NCI-H1694 treated with DMSO at 0.1 percent for 48 hours (cell line): ENCODE results near the gene PTPRB.

Experiments
- DNase-seq: peaks from one replicate; lab custom pipeline; 2025; lab: John Stamatoyannopoulos, UW

PTPRB gene

DNA sequence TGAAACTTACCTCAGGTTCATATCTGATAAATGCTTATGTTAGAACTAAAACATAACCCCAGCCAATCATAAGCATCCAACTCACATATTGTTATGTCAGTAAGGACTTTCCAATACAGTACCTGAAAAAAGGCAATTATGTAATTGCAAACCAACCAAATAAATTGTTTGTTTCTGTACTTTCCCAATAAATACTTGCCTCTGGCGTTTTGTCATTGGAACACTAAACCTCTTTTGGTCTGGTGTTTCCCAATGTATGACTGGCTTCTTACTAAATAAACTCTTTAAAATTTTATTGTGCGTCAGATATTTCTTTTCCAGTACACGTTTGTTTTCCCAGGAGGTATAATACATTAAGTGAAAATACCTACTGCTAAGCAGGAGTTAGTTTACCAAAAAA, 6.7 kb upstream of the PTPRB start:
- no peak for DNase-seq

DNA sequence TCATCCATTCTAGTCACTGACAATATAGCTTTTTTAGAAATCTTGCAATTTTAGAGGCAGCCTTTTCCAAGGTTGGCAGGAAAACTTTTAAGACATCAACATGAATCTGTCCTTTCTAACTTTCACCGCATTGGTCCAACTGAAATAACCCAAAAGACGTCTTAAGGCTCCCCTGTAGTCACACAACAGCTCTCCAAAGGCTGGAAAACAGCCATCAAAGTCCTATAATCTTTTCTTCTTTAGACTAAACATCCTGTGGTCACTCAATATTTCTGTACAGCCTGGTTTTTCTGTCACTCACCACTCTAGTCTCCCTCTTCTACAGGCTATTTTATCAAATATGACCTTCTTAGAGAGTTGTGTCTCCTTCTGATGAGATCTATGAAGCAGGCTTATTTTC, 4.5 kb upstream of the PTPRB start:
- DNase-seq = no peak

DNA sequence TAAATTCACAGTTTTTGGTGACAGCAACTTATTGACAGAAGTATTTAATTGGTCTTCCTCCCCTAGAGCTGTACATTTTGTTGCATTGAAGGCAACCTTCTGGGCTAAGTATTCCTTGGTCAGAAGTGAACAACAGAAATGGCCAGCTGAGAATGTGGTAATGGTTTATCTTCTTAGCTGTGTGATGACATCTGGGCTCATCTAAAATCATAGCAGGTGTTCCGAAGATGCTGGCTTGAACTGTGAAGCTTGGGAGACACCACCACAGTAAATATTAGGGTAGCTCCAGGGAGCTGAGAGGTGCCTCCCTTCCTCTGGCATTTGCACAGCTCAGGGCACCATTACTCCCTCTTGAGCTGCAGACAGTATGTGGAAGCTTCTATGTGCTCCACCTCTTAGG, 3.7 kb upstream of the PTPRB start:
- DNase-seq = no peak

DNA sequence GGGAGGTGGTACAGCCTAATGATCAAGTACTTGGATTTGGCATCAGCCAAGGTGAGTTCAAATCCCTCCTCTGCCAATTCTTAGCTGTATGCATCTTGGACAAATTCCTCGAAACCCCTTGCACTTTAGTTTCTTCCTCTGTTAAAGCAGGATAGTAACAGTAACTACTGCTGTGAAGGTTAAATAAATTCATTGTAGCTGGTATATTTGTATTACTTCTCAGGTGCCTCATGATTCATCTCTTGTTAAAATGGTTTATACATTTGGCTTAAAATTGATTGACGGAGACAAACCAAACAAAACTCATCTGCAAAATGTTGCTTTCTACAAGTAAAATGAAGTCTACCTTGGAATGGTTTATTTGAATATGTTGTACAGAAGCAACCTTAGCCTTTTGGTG, 2.3 kb upstream of the PTPRB start:
- DNase-seq = no peak

DNA sequence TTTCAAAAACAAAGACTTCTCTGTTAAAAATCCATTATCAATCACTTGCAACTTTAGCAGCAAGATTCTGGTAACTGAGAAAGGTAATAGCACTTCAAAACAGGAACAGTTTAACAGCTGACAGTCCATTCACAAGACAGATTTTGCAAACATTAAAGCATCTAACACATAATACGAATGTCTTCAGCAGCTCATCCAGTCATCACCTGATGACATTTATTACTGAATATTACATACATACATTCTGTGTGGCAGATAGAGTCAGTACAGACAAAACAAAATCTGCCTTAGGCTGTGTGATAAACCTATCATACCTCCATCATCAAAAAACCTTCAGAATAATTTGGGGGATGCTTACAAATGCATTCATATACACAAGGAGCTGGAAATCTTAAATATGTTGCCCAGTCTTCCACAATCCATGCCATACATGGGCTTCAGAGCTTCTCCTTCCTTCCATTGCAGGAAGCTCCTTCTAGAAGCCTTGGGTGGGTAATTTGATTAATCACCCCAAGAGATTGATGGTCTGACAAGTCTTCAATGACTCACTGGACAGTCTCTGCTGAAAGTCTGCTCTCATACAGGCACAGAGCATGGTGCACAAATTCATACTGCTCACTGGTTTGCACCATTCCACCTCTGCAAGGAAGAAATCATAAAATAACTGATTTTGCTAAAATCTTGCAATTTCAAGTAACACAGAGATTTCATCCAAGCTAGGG, 1.6 kb upstream of the PTPRB start:
- DNase-seq = no peak

DNA sequence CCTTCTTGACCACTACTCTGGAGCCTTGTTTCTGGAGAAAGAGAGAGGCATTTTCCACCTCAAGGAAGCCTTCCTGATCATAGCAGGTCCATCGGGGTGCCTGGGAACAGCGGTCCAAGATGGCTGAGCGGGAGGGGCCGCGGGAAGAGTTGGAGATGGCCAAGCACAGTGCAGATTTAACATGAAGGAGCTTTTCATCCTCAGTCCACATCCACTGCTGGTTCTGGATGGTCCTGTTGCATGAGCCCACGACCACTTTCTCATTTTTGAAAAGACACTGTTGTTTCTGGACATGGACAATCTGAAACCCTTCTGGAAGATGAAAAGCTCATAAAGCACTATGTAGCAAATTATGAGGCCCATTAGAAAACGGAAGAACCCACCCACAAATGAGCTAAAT, 1.5 kb downstream of the PTPRB start:
- DNase-seq = no peak

DNA sequence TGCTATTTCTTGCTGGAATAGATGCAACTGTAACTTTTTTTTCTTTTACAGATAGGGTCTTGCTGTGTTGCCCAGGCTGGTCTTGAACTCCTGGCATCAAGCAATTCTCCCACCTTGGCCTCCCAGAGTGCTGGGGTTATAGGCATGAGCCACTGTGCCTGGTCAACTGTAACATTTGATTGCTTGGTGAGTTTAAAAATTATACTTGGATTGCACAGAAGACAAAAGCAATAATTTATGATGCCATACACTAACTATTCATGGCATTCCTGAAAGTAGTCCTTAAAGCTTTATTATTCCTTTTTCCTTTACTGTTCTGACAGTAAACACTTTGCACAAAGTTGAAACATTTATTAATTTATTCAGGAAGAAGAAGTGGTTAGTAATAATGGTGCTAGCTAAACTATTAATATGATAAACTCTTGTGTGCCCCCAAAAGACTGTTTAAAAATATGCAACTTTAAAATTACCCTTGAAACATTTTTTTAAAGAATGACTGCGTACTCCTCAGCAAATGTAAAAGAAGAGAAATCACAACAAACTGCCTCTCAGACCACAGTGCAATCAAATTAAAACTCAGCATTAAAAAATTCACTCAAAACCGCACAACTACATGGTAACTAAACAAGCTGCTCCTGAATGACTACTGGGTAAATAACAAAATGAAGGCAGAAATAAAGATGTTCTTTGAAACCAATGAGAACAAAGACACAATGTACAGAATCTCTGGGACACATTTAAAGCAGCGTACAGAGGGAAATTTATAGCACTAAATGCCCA, 8.3 kb downstream of the PTPRB start:
- DNase-seq = no peak

DNA sequence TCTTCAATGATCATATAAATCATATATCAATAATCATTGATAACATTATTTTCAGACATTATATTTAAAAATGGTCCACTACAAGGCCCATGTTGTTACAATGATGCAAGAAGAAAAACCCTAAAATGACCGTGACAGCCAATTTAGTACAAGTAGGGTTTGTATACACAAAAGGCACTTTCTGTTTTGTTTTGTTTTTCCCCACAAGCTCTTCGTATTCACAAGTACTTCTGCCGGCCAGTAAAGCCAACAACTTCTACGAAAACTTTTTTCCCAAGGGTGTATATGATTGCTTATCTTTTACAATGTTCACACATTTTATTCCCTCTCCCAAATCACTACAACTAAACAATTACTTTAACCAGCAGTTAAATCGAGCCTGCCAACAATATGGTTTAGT, 9.6 kb downstream of the PTPRB start:
- DNase-seq = no peak

DNA sequence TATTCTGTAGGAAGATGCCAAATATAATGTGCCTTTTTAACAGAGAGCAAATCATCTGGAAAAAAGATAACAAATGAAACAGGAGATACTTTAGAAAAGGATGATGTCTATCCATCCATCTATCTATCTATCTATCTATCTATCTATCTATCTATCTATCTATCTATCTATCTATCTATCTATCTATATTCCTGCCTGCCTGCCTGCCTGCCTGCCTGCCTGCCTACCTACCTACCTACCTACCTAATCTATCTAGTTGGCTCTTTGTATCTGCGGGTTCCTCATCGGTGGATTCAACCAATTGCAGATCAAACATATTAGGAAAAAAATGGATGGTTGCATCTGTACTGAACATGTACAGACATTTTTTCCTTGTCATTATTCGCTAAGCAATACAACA, 11.0 kb downstream of the PTPRB start:
- DNase-seq = no peak

DNA sequence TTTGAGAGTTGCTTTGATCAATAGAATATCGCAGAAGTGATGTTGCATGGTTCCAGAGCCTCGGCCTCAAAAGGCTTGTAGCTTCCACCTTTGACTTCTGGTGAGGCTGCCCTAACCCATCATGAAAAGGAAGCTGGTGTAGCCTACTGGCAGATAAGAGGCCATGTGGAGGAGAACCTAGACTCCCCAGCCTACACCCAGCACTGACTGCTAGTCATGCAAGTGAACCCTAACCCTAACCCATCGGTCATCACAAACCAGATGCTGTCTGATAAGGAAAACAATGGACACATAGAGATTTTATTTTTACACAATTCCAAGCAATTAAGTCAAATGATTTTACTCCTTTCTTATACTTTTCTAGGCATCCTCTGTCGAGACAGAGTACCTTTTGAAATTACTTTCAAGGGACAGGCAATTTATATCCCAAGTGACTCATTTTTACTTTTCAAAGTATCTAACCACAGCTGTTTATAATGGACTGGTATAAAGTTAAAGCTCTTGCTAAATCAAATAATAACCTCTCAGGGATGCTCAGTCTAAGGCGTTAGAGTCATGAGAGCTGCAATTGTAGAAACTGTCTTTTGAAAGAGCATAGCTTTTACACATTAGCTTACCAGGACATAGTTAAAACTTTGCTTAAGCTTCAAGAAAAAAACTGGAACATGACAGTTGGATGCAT, 17.6 kb downstream of the PTPRB start:
- DNase-seq = no peak

DNA sequence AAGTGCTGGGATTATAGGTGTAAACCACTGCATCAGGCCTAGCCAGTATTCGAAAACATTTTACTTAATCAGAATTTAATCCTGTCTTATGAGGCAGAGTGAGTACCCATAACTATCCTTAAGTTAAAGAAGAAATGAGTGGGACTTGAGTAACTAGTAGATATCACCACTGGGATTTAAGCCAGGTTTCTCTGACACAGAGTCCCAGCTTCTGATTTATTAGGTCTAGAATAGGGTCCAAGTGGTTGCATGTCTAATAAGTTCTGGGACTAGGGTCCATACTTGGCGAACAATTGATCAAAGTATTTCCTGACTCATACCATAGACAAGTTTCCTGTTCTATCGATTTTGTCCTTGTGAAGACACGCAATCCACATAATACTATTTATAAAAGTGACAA, 18.9 kb downstream of the PTPRB start:
- DNase-seq = no peak

DNA sequence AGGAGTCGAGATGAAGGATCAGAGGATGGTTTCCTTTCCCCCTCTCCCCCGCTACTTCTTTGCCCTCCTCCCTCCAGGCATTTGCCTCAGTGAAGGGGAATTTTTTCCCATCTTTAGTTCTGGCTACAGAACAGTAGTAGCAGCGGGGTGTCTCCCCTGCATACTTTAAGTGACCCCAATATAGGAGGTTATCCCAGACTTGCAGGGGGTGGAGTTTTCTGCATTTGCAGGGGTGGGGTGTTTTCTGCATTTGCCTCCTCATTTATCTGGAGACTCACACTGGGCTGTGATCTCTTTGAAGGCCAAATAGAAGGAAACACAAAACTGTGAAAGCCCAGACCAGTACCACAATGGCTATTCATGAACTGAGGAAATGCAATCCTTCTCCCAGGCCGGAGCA, 19.8 kb downstream of the PTPRB start:
- no peak for DNase-seq

DNA sequence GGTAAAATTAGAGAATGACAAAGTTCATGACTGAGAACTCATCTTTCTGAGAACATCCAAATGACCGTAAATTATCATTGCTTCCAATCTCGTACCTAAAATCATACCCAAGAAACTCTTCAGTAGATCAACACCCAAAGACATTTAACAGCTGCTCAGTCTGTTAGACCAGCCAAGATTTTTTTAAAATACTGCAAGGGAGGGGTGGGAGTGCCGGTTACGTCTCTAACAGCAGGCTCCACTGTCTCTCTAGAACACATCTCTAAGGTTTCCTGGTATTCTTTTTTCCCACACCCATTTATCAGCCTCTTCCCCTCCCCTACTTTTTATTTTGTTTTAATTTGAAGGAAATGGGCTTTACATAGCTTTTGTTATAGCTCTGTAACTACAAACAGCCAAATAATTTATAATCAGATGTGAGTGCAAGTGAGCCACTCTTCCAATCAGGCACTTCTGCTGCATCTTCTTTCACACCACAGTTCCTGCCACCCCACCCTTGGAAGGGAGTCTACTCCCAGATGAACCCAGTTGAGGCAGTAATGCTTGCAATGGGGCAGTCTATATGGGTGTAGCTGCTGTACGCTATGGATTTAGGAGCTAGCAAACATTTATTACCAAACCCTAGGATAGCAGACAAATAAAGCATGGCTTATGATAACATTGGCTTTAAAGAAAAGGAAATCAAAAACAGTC, 21.9 kb downstream of the PTPRB start:
- no peak for DNase-seq

DNA sequence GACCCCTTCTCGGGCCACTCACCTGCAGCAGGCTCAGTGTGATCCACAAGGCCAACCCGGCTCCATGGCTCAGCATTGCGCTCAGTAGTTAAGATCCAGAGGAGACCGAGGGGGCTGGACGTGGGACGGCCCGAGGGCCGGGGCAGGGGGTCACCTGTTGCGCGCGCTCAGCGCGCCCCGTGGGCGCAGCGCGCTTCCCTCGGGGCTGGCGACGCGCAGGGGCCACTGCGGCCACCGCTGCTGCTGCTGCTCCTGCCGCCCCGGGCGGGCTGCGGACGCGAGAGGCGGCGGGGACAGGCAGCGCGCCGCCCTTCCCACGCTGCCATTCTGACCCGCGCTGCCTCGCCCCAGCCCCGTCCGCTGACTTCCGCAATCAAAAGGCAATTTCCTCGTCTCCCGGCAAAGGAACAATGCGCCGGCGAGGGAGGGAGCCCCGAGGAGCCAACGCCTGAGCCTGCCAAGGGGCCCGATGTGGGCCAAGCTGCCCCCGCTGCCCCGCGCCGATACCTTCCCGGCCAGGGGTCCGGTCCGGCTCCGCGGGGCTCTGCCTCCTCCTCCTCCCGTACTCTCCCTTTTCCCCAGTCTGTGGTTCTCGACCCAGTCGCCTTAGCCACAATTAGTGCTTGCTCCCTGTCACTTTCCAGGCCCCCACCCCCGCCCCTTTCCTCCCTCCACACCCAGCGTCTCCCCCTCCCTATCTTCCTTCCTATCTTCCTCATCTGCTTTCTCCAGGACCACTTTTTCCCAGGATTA, 27.3 kb downstream of the PTPRB start:
- no peak for DNase-seq

DNA sequence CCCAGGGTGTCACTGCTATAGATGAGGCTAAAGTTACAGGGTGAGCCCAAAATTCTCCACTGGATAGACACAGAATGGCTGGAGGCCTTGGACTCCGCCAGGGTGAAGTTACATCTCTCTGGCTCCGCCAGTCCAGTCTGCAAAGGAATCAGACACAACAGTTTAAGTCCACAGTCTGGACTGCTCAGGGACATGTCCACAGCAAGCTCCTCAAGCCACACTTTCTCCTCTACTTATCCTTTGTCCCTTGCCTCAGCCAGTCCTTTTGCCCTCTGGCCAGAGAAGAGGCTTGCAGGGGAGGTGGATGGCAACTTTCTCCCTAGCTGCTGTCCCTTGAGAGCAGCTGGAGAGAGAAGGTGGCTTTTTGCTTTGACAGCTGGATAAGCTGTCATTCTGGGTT, 28.0 kb downstream of the PTPRB start:
- no peak for DNase-seq

DNA sequence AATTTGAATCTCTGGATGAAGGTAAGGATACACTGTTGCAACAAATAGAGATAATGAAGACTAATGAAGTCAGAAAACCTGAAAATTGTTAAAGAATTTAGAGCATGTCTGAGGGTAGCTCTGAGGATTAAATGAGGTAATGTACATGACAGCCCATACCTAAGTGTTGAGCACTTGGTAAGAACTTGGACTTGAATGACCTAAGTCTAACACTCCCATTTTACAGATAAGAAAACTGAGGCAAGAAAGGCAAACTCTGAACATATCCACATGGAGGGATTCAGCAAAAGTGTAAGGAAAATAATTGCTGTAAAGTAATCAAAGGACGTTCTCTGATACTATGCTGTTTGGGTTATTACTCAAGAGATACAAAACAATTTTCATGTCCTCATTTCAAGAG, 29.0 kb downstream of the PTPRB start:
- DNase-seq = no peak

DNA sequence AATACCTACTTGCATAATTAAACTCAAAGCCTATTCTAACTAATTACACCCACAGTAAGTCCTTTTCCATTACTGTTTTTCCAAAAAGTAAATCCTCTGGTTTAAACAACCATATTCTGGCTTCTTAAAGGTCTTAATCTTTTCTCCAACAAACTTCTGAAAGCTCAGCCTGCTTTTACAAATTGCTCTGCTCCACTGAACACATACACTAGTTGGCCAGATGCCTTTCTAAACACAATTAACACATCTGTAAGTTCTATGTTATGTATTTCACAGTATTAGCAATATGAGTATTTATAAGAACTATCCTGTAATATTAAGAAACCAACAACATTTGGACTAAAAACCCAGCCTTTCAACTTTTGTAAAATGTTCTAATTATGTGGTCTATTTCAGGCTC, 30.1 kb downstream of the PTPRB start:
- no peak for DNase-seq

DNA sequence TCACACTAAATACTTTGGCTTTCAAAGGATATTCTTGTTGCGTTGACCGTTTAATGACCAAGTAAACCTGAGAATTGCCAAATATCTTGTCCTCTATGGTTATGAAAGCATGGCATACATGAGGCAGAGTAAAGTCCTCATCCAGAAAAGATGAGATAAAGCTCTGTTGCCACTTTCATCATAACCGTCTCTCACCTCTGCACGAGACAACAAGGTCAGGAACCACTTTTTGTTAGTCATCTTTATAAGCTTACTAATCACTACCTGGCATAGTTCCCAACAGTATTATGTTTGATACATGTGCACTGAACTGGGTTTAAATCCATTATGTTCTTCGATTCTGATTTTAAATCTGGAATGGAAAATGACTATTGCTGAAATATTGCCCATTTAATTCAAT, 31.3 kb downstream of the PTPRB start:
- DNase-seq = no peak

DNA sequence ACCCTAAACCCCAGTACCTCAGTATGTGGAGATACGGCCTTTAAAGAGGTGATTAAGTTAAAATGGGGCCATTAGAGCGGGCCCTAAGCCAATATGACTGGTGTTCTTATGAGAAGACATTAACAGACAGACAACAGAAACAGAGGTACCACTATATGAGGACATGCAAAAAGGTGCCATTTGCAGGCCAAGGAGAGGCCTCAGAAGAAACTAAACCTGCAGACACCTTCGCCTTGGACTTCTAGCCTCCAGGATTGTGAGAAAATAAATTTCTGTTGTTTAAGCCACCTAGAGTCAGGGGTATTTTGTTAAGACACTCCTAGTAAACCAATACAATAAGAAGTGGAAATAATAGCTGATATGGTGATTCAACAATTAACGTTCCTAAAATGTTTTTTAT, 32.6 kb downstream of the PTPRB start:
- no peak for DNase-seq

DNA sequence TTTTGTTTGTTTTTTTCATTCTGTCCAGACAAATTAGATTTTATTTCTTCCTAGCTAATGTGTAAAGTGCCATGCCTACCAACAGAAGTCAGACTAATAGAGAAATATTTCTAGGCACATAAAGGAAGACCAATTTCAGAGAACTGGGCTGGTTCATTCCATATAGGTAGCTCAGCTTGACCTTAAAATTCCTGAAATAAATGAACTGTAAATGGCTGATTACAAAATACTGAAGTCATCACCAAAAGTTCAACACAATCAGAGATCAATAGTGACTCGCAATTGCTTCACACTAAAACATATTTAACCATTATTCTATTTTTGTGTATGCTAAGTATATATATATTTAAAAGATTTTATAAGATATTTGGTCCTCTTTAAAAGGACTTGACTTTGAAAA, 34.2 kb downstream of the PTPRB start:
- DNase-seq = no peak

DNA sequence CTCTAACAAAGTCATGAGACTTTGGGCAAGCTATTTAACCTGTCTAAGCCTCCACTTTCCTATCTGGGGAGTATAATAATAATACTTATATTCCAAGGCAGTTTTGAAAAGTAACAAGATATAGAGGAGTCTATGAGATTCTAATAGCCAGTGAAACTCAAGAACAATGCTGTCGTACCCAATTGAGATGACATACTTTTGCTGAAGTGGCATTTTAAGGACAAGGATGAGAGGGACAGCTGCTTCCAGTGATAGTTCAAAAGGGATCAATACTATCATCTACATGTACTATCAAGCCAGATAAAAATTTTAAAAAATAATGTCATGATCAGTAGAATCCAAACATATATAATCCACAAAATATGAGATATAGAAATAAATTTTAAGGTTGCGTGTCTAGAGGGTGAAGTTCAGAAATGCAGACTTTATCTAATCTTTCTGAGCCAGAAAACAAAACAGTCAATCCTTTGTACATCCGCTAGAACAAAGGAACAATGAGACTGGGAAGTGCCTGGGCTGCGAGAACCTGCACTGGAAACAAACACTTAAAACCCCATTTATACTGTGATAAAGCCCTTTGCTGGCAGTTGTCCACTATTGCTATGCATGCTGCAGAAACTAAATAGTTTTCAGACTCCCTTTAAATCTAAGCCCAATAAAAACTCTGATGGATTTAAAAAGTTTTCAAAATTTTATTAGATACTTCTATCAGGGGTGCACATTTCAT, 38.6 kb downstream of the PTPRB start:
- no peak for DNase-seq
